PFSK-1 (cell line): Measurements from ENCODE around the gene SPG7.

Source experiments
- FOXP2 ChIP-seq: optimal IDR thresholded peaks from 2 replicates; pipeline ENCODE3; 2011; ENCODE audit warnings: borderline replicate concordance, control low read depth, inconsistent platforms; ENCODE audit not compliant: insufficient read depth; ENCODE audit errors: extremely low read length, extremely low read depth
- POLR2AphosphoS5 ChIP-seq: IDR thresholded peaks from 2 replicates; pipeline ENCODE4 v1.6.1; 2012; ENCODE audit warnings: low read depth, mild to moderate bottlenecking, control low read depth, low read length, moderate library complexity
- REST ChIP-seq, 2 experiments: IDR thresholded peaks; 2 replicates each; pipeline versions ENCODE4 v1.6.1 to v1.8.0; 2011 to 2012; ENCODE audit warnings: low read depth in 2 of 2, low read length in 2 of 2, control low read depth in 1 of 2, inconsistent platforms in 1 of 2, mild to moderate bottlenecking in 1 of 2, moderate library complexity in 1 of 2; ENCODE audit not compliant: insufficient read depth in 1 of 2
- SIN3A ChIP-seq: IDR thresholded peaks from 2 replicates; pipeline ENCODE4 v1.6.1; 2012; ENCODE audit warnings: mild to moderate bottlenecking, low read length, moderate library complexity, borderline replicate concordance; ENCODE audit not compliant: insufficient read depth
- TAF1 ChIP-seq: IDR thresholded peaks from 2 replicates; pipeline ENCODE4 v1.6.1; 2012; ENCODE audit warnings: low read length, control low read depth, borderline replicate concordance; ENCODE audit not compliant: insufficient read depth

Gene SPG7

DNA sequence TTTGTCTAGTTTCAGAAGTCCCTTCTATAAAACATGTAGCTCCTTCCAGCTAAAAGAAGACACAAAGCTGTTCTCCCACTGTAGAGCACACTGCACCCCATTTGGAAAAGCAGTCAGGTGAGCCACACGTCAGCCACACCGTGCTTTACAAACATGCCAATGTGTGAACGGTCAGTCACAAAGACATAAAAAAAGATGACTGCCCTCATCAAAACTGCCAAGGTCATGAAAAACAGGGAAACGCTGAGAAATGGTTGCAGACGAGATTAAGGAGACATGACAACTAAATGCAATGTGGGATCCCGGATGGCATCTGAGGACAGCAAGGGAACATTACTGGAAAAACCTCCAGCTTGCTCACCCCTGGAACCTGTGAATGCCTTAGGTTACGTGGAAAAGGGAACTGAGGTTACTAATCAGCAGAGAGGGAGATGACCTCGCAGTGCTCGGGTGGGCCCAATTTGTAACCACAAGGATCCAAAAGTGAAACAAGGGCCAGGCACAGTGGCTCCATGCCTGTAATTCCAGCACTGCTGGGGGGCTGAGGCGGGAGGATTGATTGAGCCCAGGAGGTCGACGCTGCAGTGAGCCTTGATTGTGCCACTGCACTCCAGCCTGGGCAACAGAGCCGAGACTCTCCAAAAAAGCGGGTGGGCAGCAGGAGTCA lies 25.9 kb upstream of the SPG7 start:
- no peak for TF ChIP-seq POLR2AphosphoS5
- no peak for TF ChIP-seq TAF1
- TF ChIP-seq REST (IDR thresholded peaks at IDR 0.05; ENCODE audit: insufficient read depth in 1 of 2, low read depth in 2 of 2, low read length in 2 of 2), result no peak
- no peak for TF ChIP-seq SIN3A
- TF ChIP-seq FOXP2, result no peak

DNA sequence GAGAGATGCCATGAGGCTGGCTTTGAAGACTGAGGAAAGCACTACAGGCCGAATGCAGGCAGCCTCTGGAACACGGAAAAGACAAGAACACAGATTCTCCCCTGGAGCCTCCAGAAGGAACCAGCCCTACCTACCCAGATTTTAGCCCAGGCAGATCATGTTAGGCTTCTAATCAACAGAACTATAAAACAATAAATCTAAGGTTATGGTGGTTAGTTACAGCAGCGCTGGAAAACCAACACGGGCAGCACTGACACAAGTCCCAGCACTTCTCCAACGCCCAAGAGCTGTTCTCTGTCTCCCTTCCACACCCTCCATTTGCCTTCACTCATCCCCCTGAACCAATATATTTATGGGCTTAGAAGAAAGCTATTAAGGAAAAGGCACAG lies 25.4 kb upstream of the SPG7 start:
- TF ChIP-seq POLR2AphosphoS5, result 0 out of 2 replicates have a peak, but pooled peaks have one; percentile 23
- no peak for TF ChIP-seq TAF1

- TF ChIP-seq FOXP2 (no peak), POLR2AphosphoS5 (no peak), REST (IDR thresholded peaks at IDR 0.05; ENCODE audit: insufficient read depth in 1 of 2, low read depth in 2 of 2, low read length in 2 of 2) (no peak), SIN3A (no peak), TAF1 (no peak)
Measured at GRCh38 chr16:89484041-89484501, 24.1 kb upstream of the SPG7 start.

DNA sequence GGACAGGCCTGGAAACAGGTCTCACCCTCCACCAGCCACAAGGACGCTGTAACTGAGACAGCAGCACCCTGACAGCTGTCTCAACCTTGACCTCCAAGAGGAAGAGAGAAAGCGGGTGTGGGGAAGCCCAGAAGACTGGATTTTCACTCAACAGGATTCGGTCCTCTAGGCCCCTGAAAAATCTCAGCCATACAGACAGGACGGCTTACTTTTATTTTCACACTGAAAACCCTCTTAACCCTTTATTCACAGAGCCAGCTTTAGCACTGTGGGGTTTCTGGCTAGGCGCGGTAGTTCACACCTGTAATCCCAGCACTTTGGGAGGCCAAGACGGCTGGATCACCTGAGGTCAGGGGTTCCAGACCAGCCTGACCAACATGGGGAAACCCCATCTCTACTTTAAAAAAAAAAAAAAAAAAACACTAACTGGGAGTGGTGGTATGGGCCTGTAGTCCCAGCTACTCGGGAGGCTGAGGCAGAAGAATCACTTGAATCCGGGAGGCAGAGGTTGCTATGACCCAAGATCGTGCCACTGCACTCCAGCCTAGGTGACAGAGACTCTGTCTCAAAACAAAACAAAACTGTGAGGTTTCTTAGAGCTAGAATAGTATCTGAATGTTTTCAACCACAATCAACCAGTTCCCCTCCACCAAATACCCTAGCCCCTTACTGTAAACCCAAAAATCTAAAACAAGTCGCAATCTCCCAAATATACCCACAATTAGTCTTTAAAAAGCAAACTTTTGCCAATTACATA lies 23.1 kb upstream of the SPG7 start:
- no peak for TF ChIP-seq FOXP2
- no peak for TF ChIP-seq POLR2AphosphoS5
- no peak for TF ChIP-seq REST (IDR thresholded peaks at IDR 0.05; ENCODE audit: insufficient read depth in 1 of 2, low read depth in 2 of 2, low read length in 2 of 2)
- TF ChIP-seq TAF1, result no peak
- TF ChIP-seq SIN3A, result no peak

- no peak for TF ChIP-seq TAF1
- no peak for TF ChIP-seq REST (IDR thresholded peaks at IDR 0.05; ENCODE audit: insufficient read depth in 1 of 2, low read depth in 2 of 2, low read length in 2 of 2)
- TF ChIP-seq SIN3A, result no peak
- no peak for TF ChIP-seq POLR2AphosphoS5
- no peak for TF ChIP-seq FOXP2
Measured at GRCh38 chr16:89485701-89486246, 22.4 kb upstream of the SPG7 start.
